NCI-H1436 treated with DMSO at 0.1 percent for 48 hours (cell line): Measurements from ENCODE around the gene RTTN.
"Not testable (repeated sequence)": the region's sequence is repeated elsewhere in the genome, so short reads cannot be mapped to it uniquely, and the experiment has no call there.

ENCODE experiments used
- DNase-seq: peaks from one replicate; lab custom pipeline; 2025; lab: John Stamatoyannopoulos, UW

RTTN gene

DNA sequence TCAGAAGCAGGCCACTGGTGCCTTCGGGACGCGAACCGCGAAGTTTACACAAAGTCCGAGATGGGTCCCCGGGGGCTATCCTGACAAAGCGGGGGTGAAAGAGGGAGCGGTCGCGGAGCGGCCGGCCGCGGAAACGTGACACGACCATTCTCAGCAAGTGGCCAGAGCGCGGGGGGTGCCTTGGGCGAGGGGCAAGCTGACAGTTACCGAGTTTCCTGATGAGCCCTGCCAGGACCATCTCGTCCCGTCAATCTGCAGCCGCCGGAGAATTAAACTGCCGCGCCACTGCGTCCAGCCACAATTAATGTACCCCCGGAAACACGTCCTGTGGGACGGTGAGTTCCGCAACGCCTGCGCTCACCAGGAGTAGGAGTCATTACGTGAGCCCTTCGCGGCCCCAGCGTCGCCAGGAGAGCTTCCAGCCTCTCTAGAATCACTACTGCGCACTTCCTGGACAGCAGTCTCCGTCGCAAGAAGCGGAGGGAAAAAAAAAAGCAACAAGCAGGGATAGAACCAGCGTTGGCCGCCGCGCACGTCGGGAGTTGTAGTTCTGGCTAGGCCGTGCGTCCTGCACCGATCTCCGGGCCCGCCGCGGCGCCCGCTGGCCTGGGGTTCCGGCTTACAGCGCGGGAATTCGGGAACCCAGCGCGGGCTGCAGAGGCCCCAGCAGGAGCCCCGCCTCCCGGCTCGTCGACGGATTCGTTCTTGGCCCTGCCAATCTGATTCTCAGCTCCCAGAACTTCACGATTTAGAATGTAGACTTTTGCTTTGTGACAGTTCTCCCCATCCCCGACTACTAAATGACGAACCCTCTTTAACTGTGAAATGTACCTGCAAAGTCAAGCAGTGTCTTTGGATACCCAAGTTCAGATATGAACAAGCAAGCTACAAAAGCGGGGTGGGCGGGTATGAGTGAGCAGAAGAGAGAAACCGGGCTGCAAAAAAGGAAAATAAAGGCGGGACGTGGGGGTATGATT, at the start of gene RTTN:
Gene RTTN, minus strand, starts transcription at position 267 of the 977 bp plus-strand sequence. Its CDS starts 29 bp downstream, at position 238.
- peak; percentile 58 for DNase-seq

GRCh38 chr18:70250781-70251180, 45.3 kb upstream of the RTTN start:
- no peak for DNase-seq

DNA sequence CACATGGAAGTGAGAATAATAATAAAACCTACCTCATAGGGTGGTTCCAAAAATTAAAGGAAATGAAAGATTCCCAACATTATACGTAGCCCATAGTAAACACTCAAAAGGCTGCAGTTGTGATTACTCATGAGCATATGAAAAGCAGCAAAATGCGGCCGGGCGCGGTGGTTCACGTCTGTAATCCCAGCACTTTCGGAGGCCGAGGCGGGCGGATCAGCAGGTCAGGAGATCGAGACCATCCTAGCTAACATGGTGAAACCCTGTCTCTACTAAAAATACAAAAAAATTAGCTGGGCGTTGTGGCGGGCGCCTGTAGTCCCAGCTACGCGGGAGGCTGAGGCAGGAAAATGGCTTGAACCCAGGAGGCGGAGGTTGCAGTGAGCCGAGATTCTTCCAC, 44.4 kb upstream of the RTTN start:
- DNase-seq = not testable (repeated sequence)

GRCh38 chr18:70249118-70249517, 43.6 kb upstream of the RTTN start:
- no peak for DNase-seq

- DNase-seq = no peak
Observed at GRCh38 chr18:70246061-70246466, 40.6 kb upstream of the RTTN start.

GRCh38 chr18:70243131-70243929, 37.8 kb upstream of the RTTN start:
- no peak for DNase-seq

GRCh38 chr18:70236921-70237320, 31.4 kb upstream of the RTTN start:
- DNase-seq = not testable (repeated sequence)

- no peak for DNase-seq
Observed at GRCh38 chr18:70235478-70235877, 30.0 kb upstream of the RTTN start.

DNA sequence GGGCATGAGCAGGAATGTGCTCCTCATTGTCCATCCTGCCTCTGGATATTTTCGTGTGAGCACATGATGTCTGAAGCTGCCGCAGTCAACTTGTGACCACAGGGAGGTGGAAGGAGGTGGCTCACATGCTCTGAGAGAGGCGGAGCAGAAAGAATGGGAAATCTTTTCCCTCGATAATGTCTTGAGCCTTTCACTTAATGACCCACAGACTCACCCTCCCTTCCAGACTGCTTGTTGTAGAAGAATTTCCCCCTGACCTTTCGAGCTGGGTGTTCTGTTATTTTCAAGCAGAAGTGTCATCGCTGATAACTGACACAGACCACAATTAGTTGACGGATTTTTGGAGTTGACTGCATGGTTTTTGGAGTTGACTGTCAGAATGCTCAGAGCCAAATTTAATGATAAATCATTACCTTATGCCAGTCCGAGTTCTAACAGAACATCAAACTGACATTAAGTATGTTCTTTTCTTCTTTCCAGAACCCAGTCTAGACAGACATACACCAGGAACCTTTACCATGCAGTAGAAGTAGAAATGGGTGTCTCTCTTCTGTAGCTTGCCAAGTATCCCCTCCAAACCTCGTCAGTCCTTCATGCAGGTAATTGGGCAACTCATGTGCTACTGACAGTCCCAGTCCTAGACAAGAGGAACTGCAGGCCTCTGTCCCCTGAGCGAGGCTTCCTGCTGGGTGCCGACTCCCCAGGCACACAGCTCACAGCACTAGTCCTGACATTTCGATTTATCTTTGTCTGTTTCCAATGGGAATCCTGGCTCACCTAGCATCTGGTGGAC, 29.4 kb upstream of the RTTN start:
- no peak for DNase-seq

- DNase-seq = no peak
Observed at GRCh38 chr18:70233974-70234373, 28.5 kb upstream of the RTTN start.

- no peak for DNase-seq
Observed at GRCh38 chr18:70232261-70232660, 26.8 kb upstream of the RTTN start.

DNA sequence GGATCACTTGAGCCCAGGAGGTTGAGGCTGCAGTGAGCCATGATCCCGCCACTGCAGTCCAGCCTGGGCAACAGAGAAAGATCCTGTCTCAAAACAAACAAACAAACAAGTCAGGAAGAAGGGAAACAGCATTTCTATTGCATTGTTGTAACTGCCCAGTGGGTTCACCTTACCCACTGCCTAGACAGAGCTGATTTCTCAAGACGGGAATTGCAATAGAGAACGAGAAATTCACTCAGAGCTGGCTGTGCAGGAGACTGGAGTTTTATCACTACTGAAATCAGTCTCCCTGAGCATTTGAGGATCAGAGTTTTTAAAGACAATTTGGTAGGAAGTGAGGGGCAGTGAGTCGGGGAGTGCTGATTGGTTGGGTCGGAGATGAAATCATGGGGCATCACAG, 24.2 kb upstream of the RTTN start:
- DNase-seq = no peak

DNA sequence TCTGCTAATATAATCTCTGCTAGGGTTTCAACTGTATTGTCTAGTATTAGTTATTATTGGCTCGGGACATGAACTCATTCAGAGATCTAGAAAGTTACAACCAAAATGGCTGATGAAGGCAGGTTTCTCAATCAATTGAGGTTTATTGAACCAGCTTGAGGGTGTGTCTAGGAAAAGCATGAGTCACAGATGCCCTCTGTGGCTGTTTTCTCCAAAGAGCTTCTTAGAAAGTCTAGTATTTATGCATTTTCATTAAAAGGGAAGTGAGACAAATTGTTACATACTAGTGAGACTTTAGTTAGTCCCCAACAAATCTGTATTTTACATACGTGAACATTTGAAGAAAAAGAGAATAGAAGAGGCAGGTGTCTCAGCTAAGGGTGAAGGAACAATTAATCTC, 23.0 kb upstream of the RTTN start:
- no peak for DNase-seq

- no peak for DNase-seq
Observed at GRCh38 chr18:70227438-70227837, 22.0 kb upstream of the RTTN start.

- DNase-seq = no peak
Observed at GRCh38 chr18:70221915-70222278, 16.4 kb upstream of the RTTN start.

GRCh38 chr18:70221156-70221914, 15.8 kb upstream of the RTTN start:
- DNase-seq = no peak

- no peak for DNase-seq
Observed at GRCh38 chr18:70220628-70221027, 15.1 kb upstream of the RTTN start.

DNA sequence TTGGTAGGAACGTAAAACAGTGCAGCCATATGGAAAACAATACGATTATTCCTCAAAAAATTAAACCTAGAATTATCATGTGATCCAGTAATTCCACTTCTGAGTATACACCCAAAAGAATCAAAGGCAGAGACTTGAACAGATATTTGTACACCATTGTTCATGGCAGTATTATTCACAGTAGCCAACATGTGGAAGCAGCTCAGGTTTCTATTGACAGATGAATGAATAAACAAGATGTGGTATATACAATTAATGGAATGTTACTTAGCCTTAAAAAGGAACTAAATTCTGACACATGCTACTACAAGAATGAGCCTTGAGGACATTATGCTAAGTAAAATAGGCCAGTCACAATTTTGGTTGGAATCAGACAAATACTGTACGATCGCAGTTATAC, 14.2 kb upstream of the RTTN start:
- no peak for DNase-seq

GRCh38 chr18:70216788-70217187, 11.3 kb upstream of the RTTN start:
- DNase-seq = no peak

DNA sequence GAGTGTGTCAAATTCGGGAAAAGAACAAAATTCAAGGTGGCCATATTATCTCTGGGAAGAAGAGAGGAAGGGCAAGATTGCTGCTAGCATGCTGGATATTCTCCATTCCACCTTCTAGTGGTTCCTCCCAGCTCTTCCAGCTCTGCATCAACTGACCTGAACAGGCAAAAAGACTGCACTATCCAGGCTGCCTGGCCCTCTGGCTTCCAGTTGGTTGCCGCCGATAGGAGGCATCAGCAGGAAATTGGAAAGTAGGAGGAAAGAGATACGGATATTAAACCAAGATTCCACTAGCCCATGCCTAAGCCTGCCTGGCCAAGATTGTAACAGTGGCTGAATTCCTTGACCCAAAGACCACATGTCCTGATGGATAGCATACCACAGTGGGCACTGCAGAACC, 1.7 kb upstream of the RTTN start:
- DNase-seq = no peak

GRCh38 chr18:70200286-70200685, 5.2 kb downstream of the RTTN start:
- no peak for DNase-seq
